Nephron progenitor cell (in vitro differentiated cells): ENCODE results near the gene FAM163B.
A peak's percentile ranks its signal among the peaks of the same experiment; 100 is the strongest.

Experiments
- DNase-seq: peaks from one replicate; pipeline ENCODE4 v3.0.0; 2021
- H3K27ac Mint-ChIP-seq: 2 replicates; pipeline ENCODE4 v1.8.0; 2021; ENCODE audit warnings: mild to moderate bottlenecking, moderate library complexity, mixed read lengths
- H3K27me3 Mint-ChIP-seq: 2 replicates; pipeline ENCODE4 v1.8.0; 2021; ENCODE audit warnings: mild to moderate bottlenecking, low read depth, mixed read lengths; ENCODE audit not compliant: poor library complexity
- H3K36me3 Mint-ChIP-seq: 2 replicates; pipeline ENCODE4 v1.8.0; 2021; ENCODE audit warnings: low read depth, mixed read lengths
- H3K4me1 Mint-ChIP-seq: 2 replicates; pipeline ENCODE4 v1.8.0; 2021; ENCODE audit warnings: mixed read lengths
- H3K4me3 Mint-ChIP-seq: 2 replicates; pipeline ENCODE4 v1.8.0; 2021; ENCODE audit warnings: mild to moderate bottlenecking, moderate library complexity, mixed read lengths
- H3K9me3 Mint-ChIP-seq: 2 replicates; pipeline ENCODE4 v1.8.0; 2021; ENCODE audit warnings: mild to moderate bottlenecking, moderate library complexity, mixed read lengths
- CTCF ChIP-seq: fragments of 200-600 bp; sonication (generic); IDR thresholded peaks from 2 replicates; pipeline ENCODE4 v1.5.0; 2021; ENCODE audit warnings: antibody characterized with exemption

Gene FAM163B

DNA sequence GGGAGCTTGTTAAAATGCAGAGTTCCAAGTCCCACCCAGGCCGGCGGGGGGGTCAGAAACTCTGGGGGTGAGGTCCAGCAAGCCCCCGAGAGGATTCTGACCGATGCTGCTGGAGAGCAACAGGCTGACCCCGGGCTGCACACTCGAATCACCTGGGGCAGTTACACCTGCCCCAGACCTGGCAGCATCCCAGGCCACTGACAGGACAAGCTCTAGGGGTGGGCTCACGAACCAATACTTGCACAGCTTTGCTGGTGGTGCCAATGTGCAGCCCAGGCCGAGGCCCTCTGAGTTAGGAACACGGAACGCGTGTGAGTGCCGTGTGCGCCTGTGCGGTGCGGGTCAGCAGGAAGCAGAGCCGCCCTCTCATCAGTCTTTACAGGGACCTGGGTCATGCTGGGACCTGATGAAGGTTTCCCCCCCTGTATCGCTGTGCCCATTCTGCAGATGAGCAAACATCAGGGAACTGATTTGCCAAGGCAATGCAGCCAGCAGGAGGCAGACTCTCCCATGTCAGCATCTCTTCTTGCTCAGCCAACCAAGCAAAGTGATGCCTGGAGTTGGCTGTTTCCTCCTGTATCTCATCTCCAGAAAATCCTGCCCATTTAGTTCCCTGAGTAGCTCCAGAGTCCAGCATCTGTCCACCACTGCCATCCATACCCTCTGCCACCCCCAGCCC, 16.3 kb downstream of the FAM163B start:
- no peak for DNase-seq
- peaks cover 5% of the 10 kb centered on the region for H3K27me3 Mint-ChIP-seq
- H3K36me3 Mint-ChIP-seq = peaks cover 10% of the 10 kb centered on the region
- no peak overlapping the region for H3K27ac Mint-ChIP-seq
- H3K9me3 Mint-ChIP-seq = peaks cover 31% of the 10 kb centered on the region
- no peak overlapping the region for H3K4me3 Mint-ChIP-seq
- no peak for TF ChIP-seq CTCF
- H3K4me1 Mint-ChIP-seq = no peaks in the 10 kb centered on the region

GRCh38 chr9:133591985-133592384, 17.2 kb downstream of the FAM163B start:
- peaks cover under 1% of the 10 kb centered on the region for H3K36me3 Mint-ChIP-seq
- H3K4me1 Mint-ChIP-seq = peaks cover 2% of the 10 kb centered on the region
- no peak for DNase-seq
- H3K4me3 Mint-ChIP-seq = no peak overlapping the region
- H3K9me3 Mint-ChIP-seq = peaks cover 22% of the 10 kb centered on the region
- H3K27ac Mint-ChIP-seq = no peak overlapping the region
- no peak for TF ChIP-seq CTCF
- peaks cover 5% of the 10 kb centered on the region for H3K27me3 Mint-ChIP-seq

GRCh38 chr9:133591116-133591910, 17.9 kb downstream of the FAM163B start:
- peaks cover 9% of the 10 kb centered on the region for H3K4me1 Mint-ChIP-seq
- H3K4me3 Mint-ChIP-seq = no peak overlapping the region

DNA sequence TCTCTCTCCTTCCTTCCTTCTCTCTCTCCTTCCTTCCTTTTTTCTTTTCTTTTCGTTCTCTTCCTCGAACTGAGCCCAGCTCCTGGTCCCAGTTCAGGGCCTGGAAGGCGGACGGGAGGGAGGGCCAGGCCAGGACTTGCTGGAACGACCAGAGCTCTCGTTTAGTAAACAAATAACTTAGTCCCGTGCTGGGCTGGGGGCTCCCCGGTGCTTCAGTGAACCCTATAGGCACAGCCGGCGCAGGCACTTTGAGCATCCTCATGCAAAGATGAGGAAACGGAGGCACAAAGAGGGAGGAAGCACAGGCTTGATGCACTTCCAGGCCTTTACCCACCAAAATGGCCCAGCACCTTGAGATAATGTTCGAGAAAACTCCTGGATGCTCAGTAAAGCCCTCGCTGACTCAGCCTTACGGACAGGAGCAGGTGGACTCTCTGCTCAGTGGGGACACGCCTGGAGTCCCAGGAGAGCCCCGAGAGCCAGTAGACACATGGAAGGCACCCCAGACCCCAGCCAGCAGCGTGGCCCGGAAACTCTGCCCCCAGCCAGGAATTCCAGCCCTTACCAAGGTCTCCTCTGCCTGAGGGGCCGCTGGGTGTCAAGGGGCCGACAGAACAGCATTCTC, 18.8 kb downstream of the FAM163B start:
- no peak overlapping the region for H3K4me3 Mint-ChIP-seq
- DNase-seq = no peak
- no peaks in the 10 kb centered on the region for H3K36me3 Mint-ChIP-seq
- H3K9me3 Mint-ChIP-seq = peaks cover 6% of the 10 kb centered on the region
- H3K27ac Mint-ChIP-seq = no peak overlapping the region
- H3K4me1 Mint-ChIP-seq = peaks cover 19% of the 10 kb centered on the region
- TF ChIP-seq CTCF = no peak
- peaks cover 6% of the 10 kb centered on the region for H3K27me3 Mint-ChIP-seq

More at GRCh38 chr9:133591116-133591910, 17.9 kb downstream of the FAM163B start:
- DNase-seq = no peak
- TF ChIP-seq CTCF = no peak
- Mint-ChIP-seq H3K36me3 (no peaks in the 10 kb centered on the region), H3K27me3 (peaks cover 5% of the 10 kb centered on the region), H3K9me3 (peaks cover 15% of the 10 kb centered on the region), H3K27ac (no peak overlapping the region)

GRCh38 chr9:133589454-133590227, 19.5 kb downstream of the FAM163B start:
- H3K4me1 Mint-ChIP-seq = peaks cover 26% of the 10 kb centered on the region
- H3K9me3 Mint-ChIP-seq = peaks cover 6% of the 10 kb centered on the region
- H3K36me3 Mint-ChIP-seq = no peaks in the 10 kb centered on the region
- DNase-seq = no peak
- peaks cover 8% of the 10 kb centered on the region for H3K27me3 Mint-ChIP-seq
- H3K27ac Mint-ChIP-seq = no peak overlapping the region
- TF ChIP-seq CTCF = peak; percentile 47
- no peak overlapping the region for H3K4me3 Mint-ChIP-seq
